Stimulated activated CD8-positive, alpha-beta memory T cell treated with anti-CD3 and anti-CD28 coated beads, Interleukin-4, amount 100 ng/mL, for 24 hours (primary cell): ENCODE results near the gene ANKIB1.

Source experiments
- DNase-seq: peaks from one replicate; pipeline ENCODE4 v3.0.0-alpha.2; 2020; ENCODE audit warnings: low read depth

Gene ANKIB1

DNA sequence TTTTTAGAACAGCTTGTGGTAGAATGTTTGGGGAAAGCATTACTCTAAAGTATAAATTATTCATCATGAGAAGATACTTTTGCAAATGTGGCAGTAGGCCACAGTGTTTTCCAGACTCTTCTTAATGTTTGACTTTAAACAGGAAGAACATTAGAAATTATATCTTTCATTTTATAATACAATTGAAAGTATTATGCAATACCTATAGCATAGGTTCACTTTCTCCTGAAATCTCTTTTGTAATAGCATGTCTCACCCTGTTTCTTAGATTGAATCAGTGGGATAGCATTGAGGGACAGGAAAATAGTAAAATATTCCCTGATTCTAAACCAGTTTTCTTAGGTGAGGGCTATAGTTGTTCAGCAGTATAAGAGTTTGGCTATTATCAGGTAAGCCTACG is 23.1 kb downstream of the ANKIB1 start:
- no peak for DNase-seq

DNA sequence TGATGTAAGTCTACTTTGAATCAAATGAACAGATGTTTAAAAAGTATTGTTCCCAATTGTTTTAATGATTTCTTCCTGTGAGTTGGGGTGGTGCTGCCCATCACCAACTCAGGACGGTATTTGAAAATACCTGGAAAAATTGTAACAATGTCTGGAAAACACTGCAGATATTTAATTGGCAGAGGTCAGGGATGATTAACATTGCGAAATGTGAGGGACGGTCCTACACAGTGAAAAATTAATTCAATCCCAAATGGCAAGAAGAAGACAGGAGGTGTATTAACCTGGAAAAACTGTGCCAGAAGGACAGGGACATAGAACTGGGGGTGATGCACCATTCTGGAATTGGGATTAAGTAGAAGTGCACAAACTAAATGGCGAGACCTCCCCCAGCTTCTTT is 29.6 kb downstream of the ANKIB1 start:
- no peak for DNase-seq

DNA sequence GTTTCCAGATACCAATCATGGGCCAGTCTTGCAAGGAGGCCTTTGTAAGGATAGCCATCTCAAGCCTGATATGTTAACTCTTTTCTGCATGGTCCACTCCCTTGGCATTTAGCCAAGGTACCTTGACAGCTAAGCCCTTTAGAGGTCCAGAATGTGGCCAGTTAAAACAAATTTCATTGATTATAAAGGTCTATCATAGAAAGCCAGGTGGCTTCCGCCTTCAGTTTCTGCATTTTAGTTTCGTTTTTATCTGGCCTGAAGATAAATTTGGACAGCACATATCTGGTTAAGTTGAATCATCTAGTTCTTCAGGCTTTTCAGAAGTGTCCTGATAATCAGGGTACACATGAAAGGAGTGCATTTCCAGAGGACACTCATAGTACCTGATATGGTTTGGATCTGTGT is 30.7 kb downstream of the ANKIB1 start:
- no peak for DNase-seq

DNA sequence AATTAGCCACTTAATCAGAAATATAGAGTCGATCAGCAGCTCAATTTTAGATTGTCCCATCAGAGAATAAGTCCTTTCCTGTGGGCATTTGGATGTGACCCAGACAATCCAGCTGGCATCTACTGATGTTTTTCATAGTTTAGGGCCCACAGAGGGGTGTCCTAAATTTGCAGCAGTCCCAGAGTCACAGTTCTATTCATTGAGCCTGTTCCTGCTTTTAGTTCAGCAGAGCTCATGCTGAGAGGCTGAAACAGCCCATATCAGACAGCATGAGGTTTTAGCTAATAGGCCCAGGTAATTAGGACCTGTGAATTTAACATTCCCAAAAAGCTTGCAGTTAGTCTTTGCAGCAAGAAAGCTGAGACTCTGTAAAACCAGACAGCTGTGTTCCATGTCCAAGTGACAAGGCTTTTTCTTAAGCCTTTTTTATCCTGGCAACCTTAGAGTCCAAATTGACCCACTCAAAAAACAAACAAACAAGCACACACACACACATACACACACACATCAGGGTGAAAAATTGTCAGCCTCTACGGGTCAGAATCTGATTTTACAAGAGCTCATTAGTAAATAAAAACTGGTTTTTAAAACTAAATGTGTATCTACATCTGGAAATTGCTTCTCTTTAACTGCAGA is 33.7 kb downstream of the ANKIB1 start:
- no peak for DNase-seq

DNA sequence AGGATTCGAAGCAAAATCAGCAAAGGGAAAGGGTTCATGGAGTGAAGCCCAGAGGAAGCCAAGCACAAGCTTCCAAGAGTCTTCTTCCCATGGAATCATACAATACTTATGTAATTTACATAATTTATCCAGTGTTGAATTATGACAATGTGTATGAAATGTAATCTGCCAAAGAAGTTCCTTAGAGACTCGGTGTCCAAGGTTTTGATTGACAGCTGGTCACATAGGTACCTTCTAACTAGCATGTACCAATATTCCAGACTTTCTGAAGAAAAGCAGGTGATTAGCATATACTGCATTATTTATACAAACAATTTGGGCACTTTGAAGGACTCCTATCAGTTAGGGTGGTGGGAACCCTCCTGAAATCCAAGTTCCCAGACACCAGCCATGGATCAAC is 35.3 kb downstream of the ANKIB1 start:
- DNase-seq, result no peak

DNA sequence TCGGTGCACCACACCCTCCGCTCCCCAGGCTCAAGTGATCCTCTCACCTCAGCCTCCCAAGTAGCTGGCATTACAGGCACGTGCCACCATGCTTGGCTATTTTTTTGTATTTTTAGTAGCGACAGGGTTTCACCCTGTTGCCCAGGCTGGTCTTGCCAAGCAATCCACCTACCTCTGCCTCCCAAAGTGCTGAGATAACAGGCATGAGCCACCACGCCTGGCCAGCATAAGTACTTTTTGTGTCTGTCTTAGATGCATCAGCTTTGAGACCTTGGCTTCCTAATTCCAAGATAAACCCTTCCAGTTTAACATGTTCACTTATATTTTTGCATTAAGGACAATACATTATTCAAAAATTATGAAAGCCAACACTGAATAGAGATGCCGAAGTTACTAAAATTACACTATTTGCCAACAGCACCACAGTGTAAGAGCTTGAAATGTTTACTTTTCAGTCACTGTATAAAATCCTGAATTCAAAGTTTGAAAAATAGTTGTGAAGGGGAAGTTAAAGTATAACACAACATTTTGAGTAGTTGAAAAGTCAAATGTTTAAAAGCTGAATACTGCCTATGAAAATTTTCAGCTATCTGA is 36.5 kb downstream of the ANKIB1 start:
- DNase-seq, result no peak

DNA sequence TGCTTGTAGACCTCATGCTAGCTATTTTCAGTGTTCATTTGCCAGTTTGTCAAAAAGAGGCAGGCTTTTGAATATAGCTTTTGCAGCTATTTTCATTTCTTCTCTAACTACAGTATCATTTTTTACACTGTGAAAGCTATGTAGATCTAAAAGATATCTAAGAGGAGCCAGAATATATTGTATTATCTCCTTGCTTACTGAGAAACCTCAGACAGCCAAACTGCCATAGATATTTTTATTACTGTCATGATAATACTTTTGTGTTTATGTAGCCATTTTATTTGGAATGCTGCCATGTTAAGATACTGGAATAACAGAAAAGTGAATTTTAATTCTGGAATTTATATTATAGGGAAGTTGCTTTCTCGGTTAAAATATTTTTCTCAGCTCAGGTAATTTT is 37.2 kb downstream of the ANKIB1 start:
- no peak for DNase-seq

DNA sequence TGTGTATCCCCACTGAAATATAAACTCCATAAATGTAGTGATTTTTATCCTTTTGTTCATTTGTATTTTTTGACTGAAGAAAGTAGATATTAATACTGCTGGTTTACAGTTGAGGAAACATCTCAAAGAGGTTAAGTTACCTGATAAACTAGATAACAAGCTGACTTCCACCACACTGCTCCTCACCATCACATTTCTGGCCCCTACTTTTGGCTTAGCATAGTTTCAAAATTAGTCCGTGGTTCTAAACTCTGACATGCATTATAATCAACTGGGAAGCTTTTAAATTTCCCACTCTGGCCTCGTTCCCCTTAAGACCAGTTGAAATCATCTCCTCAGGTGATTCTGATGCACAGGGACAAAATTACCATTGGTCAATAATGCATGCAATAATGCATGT is 43.5 kb downstream of the ANKIB1 start:
- no peak for DNase-seq

DNA sequence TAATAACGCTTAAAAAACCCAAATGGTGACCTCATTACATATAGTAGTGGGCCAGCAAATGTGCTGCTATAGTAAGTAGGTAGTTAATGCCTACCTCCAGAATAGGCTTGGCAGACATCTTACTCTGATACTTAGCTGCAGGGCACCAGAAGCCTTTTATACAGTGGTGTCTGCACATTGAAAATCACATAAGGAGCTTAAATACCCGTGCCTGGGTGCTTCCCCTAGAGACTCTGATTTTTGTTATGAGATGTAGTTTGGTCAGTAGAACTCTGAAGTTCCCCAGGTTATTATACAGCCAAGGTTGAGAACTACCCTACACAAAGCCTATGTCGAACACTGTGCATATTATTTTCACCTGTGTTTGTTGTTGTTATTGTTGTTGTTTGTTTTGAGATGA is 47.2 kb downstream of the ANKIB1 start:
- no peak for DNase-seq

DNA sequence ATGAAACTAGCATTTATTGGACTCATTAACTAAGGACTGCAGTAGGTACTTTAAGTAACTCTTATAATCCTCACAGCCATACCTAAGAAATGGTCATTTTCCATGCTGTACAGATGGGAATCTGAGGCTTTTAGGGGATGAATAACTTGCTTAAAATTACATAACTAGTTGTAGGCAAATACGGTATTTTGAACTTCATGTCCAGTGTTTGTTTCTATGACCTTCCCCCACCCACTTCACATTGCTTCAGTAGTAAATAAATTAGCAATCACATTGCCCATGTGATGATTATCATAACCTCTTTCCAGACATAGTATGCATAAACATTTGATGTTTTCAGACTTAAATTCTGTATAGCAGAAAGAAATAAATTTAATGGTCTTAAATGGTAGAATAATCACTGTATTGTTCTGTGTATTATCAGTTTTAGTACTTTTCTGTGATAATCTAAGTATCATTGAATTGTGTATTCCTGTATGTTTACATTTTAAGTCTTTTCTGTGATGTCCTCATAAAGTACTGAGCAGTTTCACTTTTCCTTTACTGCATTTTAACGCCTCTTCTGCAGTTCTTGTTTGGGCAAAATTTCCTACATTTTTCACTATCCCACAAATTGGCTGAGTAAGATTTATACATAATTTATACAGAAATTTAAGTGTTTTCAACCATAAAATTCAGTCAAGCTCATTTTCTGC is 48.3 kb downstream of the ANKIB1 start:
- no peak for DNase-seq

DNA sequence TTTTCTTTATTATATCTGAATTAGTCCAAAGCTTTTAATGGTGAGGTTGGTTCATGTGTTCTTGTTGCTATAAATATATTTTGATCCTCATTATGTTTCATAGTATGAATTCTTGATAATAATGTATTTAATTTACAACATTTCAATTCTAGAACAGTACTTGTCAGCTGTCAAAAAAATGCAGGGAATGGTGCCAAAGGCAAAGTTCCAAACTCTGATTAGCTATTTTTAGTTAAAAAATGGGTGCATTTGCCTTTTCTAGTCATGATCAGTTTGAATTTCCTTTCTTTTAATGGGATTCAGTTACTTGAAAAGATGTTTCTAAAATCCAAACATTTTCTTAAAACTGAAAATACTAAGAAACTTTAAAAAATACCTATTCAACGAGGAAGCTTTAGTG is 49.6 kb downstream of the ANKIB1 start:
- DNase-seq, result no peak

DNA sequence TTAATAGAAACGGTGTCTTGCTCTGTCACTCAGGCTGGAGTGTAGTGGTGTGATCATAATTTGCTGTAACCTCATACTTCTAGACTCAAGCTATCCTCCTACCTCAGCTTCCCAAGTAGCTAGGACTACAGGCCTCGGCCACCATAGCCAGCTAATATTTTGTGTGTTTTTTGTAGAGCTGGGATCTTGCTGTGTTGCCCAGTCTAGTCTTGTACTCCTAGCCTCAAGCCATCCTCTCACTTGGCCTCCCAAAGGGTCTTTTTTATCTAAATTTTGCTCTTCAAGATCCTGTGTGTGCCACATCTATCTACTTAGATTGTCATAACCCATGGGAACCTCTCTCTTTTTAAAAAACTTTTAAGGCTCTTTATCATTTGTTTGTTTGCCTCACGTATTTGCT is 50.5 kb downstream of the ANKIB1 start:
- DNase-seq, result no peak

DNA sequence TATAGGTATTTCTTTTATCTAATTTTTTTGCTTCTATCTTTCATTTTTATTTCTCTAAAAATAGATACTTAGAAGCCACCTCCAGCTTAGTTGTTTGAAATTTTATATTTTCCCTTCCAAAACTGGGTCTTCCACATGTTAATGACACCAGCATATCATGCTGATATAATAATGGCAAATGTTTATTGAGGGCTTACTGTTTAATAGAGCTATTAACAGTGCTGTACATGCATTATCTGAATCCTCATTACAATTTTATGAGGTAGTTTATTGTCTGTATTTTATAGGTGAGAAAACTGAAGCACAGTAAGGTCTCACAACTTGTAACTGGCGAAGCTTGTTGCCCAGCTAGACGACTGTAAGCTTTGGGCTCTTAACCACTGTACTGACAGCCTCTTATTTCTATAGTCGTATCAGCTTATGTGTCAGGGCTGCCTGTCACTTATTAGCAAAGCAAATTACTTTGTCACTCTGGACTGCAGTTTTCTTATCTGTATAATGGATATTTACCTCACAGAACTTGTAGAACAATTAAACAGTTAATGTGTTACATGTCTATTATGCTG is 51.2 kb downstream of the ANKIB1 start:
- no peak for DNase-seq

DNA sequence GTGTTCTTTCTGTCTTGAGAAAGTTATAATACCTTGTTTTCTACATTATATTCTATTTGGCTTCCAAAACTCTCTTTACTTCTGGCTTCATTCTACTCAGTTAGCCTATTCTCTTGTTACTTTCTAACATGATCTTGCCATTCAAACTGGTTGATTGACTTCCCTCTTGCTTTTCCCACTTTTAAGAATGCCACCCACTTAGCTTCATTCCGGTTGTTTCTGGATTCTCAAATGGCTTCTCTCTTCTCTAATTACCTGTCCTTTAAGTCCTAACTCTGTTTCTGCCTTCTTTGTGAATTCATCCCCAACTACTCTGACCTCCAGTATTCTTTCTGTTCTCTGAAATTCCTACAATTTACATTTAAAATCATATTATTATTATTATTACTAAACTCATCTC is 52.0 kb downstream of the ANKIB1 start:
- no peak for DNase-seq

DNA sequence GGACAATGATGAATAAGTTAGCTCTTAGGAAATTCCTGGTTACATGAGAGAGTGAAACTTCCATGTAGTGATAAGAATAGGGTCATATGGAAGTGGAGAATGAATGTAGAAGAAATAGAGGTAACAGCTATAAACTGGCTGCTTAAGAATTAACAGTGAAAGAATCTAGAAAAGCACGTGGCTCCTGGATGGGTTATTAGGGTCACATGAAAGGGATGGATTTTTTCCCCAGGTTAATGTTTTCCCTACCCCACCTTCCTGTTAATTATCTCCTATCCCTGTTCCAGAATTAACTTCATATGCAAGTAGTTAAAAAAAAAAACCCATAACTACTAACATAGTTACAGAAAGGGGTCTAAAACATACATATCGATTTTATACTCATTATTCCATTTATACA is 58.0 kb downstream of the ANKIB1 start:
- no peak for DNase-seq

DNA sequence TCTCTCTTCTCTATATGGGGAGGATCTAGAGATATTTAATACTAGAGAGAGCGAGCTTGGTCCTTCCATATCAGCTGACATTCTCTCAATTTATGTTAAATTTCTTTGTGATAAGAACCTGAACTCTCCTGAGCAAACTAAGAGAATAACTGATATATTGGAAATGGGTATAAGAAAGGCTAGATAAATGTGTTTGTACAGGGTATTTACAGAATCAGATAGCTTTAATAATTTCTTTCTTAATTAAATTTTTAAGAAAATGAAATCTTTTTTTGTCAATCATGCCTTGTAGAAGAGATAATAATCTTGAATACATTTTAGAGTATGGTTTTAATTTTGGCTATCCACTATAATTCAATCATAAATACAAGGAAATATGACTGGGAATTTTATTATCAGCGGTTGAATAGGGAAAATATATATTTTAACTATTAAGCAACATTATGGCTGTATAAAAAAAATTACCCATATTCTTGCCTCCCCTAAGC is 58.7 kb downstream of the ANKIB1 start:
- DNase-seq, result no peak

DNA sequence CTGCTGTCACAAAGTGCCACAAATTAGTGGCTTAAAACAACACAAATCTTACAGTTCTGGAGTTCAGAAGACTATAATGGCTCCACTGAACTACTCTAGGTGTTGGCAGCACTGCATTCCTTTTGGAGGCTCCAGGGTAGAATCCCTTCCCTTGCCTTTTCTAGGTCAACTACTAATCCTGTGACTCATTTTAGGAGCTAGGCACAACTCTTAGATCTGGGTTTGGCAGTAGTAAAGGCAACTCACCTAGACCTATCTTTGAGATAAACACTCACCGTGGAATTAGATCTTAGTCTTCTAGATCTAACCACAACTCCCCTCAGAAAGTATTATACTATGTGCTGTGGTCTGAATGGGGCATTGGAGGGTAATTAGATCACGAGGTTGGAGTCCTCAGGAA is 60.4 kb downstream of the ANKIB1 start:
- no peak for DNase-seq

DNA sequence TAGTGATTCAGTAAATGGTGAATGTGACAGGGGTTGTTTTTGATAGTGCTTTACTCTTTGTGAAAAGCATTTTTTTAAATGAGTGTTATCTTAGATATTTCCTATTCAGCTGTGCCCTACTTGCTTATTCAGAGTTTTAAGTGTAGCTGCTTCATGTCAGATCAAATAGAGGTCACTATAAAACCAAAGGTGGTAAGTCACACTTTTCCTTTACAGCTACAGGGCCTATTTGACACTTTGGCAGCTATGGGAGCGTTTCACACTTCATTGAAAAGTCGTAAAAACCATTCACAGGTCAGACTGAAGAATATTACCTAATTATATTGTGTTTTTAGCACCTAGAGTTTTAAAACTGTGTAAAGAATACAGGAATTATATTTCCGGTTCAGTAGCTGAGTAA is 67.3 kb downstream of the ANKIB1 start:
- DNase-seq, result no peak

DNA sequence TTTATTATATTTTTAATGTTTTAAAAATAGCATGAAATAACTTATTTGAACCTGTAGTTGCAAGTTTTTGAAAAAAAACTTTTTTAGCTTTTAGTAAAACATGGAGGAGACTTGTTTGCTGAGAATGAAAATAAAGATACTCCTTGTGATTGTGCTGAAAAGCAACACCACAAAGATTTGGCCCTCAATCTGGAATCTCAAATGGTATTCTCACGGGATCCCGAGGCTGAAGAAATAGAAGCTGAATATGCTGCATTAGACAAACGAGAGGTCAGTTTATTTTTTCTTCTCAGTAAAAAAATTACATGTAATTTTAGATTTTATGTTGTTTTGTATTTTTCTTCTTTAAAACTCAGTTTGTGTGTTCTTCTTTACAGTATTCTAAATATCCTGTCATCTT is 73.5 kb downstream of the ANKIB1 start:
- DNase-seq, result no peak

DNA sequence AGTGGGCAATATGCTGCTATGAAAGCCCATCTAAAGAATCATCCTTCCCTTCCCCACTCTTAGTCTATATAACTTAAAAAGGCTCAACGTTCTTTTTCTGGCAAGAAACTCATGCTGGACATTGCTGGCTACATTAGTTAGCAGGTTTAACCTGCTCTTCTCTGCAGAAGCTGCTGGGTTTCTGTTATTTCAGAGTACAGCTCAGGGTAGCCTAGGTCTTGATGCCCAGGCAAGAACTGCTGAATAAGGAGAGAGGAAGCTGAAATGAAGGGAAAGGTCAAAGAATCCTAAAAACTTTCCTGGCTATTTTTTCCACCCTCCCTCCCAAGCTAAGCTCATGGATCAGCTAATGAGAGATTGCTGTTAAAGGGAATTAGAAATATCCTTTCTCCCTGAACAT is 79.4 kb downstream of the ANKIB1 start:
- DNase-seq, result no peak

DNA sequence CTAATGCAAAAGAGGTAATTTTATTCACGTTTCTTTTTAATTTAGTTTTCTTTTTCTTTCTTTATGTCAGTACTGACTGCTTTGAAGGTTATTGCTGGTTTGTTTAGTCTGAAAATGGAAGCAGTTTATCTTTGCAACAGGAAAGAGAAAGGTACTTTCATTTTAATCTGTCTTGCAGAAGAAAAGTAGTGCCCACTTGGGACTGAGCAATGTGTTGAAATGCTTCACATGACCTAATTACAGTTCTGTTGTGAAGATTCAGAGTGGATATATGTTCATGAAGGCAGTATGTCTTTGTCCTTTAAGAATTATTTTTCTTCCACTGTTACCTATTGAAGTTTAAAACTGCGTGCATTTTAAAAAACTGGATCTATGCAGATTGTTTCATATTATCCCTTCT is 80.1 kb downstream of the ANKIB1 start:
- no peak for DNase-seq

DNA sequence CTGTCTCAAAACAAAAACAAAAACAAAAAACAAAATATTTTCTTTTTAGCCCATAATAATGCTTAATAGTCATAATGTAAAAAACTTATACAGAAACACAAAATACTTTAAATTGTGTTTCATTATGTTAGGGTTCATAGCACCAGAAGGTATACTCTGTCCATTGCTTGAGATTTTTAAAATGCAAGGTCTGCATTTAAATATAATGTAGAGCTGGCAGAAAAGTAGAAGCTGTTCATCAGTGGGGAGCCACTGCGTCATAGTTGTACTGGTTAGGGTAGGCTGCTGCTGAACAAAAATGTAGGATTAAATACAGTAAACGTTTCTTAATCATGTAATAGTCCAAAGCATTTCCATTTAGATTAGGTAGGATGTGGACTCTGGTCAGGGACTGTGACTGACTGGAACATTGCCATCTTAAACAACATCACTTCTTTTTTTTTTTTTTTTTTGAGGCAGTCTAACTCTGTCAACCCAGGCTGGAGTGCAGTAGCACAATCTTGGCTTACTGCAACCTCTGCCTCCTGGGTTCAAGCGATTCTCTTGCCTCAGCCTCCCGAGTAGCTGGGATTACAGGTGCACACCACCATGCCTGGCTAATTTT is 85.2 kb downstream of the ANKIB1 start:
- no peak for DNase-seq

DNA sequence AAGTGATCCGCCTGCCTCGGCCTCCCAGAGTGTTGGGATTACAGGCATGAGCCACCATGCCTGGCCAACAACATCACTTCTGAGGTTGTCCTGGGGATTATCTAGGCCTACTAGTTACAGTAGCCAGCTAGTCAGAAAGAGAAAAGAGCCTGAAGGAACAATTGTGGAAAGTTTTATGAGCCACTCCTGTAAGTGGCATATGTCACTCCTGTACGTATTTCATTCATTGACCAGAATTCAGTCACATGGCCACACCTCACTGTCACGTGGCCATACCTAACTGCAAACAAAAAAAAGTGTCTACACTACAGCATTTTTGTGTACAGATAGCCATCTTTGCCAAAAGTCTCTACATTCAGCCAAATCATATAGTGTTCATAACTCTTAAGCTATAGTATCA is 85.7 kb downstream of the ANKIB1 start:
- DNase-seq, result no peak
